HCT116 (cell line): ENCODE results near the gene POU3F1. TPM values are rescaled to one million over a fixed set of nuclear protein-coding genes. Genes with fewer than 3 reads are reported as not detected.

Source experiments
- ATAC-seq: fragments of 200-7000 bp; cut with Tn5 transposase; 2 replicates; pipeline ENCODE4 v1.9.1; 2020; ENCODE audit warnings: mild to moderate bottlenecking, moderate library complexity
- BruUV-seq: library from RNA; stranded (reverse); fragments of 400-500 nt; replicated peaks from 2 replicates; lab custom pipeline; 2021; lab: Mats Ljungman, UMichigan
- CTCF ChIA-PET: fragments of 300-600 bp; sonication (Branson Sonifier 250); formaldehyde crosslinking; loops from one replicate; lab custom pipeline; 2021; ENCODE audit warnings: antibody characterized with exemption; lab: Charles Lee
- POLR2A ChIA-PET: fragments of 300-600, 350-600 bp; sonication (Branson Sonifier 250); formaldehyde crosslinking; loops from one replicate; lab custom pipeline; 2021; ENCODE audit warnings: antibody characterized with exemption; lab: Charles Lee
- RAD21 ChIA-PET, 2 experiments: fragments of 300-600 bp; sonication (Branson Sonifier 250); formaldehyde crosslinking; loops; one replicate each; lab custom pipeline; 2023; ENCODE audit warnings: low total read pairs in 2 of 2; ENCODE audit not compliant: uncharacterized antibody in 2 of 2, unreplicated experiment in 2 of 2, low non-redundant PET in 1 of 2; lab: Charles Lee
- DNase-seq: peaks from one replicate; pipeline ENCODE4 v3.0.0-alpha.2; 2010; ENCODE audit warnings: low read depth, low spot score
- H2AFZ ChIP-seq: fragments of 200-600 bp; shearing (Covaris generic), sonication (generic); 2 replicates; pipeline ENCODE4 v1.6.1; 2017; ENCODE audit warnings: low read depth, mixed run types, mixed read lengths, antibody characterized with exemption, low read length; ENCODE audit not compliant: poor library complexity, severe bottlenecking
- H3K27ac ChIP-seq: 2 replicates; pipeline ENCODE4 v1.5.1; 2012; ENCODE audit warnings: low read depth, low read length
- H3K27me3 ChIP-seq: fragments of 200-600 bp; sonication (generic); 2 replicates; pipeline ENCODE4 v1.6.1; 2016; ENCODE audit warnings: mixed run types, low read length, mixed read lengths; ENCODE audit not compliant: insufficient read depth
- H3K36me3 ChIP-seq, 2 experiments: fragments of 200-500 bp in 1 of 2; fragments of 200-600 bp in 1 of 2; sonication (Bioruptor generic) in 1 of 2; sonication (generic) in 1 of 2; 2 replicates each; pipeline versions ENCODE4 v1.5.1 to v1.6.1; 2014 to 2016; ENCODE audit warnings: low read length in 2 of 2, inconsistent platforms in 1 of 2, mixed read lengths in 1 of 2, mixed run types in 1 of 2; ENCODE audit not compliant: insufficient read depth in 2 of 2, control insufficient read depth in 1 of 2
- H3K4me1 ChIP-seq, 2 experiments: fragments of 200-600 bp in 1 of 2; sonication (generic) in 1 of 2; 2 replicates each; pipeline versions ENCODE4 v1.5.1 to v1.6.1; 2012 to 2017; ENCODE audit warnings: low read length in 2 of 2, inconsistent platforms in 1 of 2, mild to moderate bottlenecking in 1 of 2, mixed read lengths in 1 of 2, mixed run types in 1 of 2, moderate library complexity in 1 of 2; ENCODE audit not compliant: insufficient read depth in 2 of 2, control insufficient read depth in 1 of 2
- H3K4me2 ChIP-seq: fragments of 200-600 bp; sonication (generic); 2 replicates; pipeline ENCODE4 v1.6.1; 2017; ENCODE audit warnings: mixed run types, low read length, mixed read lengths
- H3K4me3 ChIP-seq, 2 experiments: fragments of 200-600 bp in 1 of 2; sonication (generic) in 1 of 2; replicated peaks in 1 of 2; 2 replicates each; pipeline ENCODE4 v1.5.1; 2011 to 2016; ENCODE audit warnings: low read length in 2 of 2, control low read depth in 1 of 2, low read depth in 1 of 2, mild to moderate bottlenecking in 1 of 2, mixed read lengths in 1 of 2, mixed run types in 1 of 2
- H3K79me2 ChIP-seq: fragments of 200-600 bp; sonication (generic); 2 replicates; pipeline ENCODE4 v1.6.1; 2017; ENCODE audit warnings: mild to moderate bottlenecking, mixed run types, low read length, moderate library complexity, mixed read lengths; ENCODE audit not compliant: insufficient read depth
- H3K9ac ChIP-seq: fragments of 200-600 bp; sonication (generic); 2 replicates; pipeline ENCODE4 v1.6.1; 2016; ENCODE audit warnings: low read length, mixed read lengths
- H3K9me2 ChIP-seq: fragments of 200-600 bp; sonication (generic), shearing (Covaris generic); 2 replicates; pipeline ENCODE4 v1.6.1; 2017; ENCODE audit warnings: mixed run types, mild to moderate bottlenecking, moderate library complexity; ENCODE audit not compliant: insufficient read depth
- H3K9me3 ChIP-seq, 2 experiments: fragments of 200-500 bp in 1 of 2; fragments of 200-600 bp in 1 of 2; sonication (Bioruptor generic) in 1 of 2; sonication (generic) in 1 of 2; 2 replicates each; pipeline ENCODE4 v1.6.1; 2014 to 2017; ENCODE audit warnings: low read length in 2 of 2, mixed read lengths in 2 of 2, inconsistent platforms in 1 of 2, low read depth in 1 of 2, mild to moderate bottlenecking in 1 of 2, mixed run types in 1 of 2, moderate library complexity in 1 of 2; ENCODE audit not compliant: control insufficient read depth in 1 of 2, insufficient read depth in 1 of 2
- H4K20me1 ChIP-seq: fragments of 200-600 bp; sonication (generic), shearing (Covaris generic); 2 replicates; pipeline ENCODE4 v1.6.1; 2017; ENCODE audit warnings: mixed run types, mild to moderate bottlenecking, moderate library complexity; ENCODE audit not compliant: insufficient read depth
- ELF1 ChIP-seq: IDR thresholded peaks from 2 replicates; pipeline ENCODE4 v1.6.1; 2012; ENCODE audit warnings: low read depth, borderline replicate concordance
- POLR2AphosphoS5 ChIP-seq: IDR thresholded peaks from 2 replicates; pipeline ENCODE4 v1.6.1; 2011; ENCODE audit warnings: mild to moderate bottlenecking, low read depth, low read length, moderate library complexity
- intact Hi-C: fragments of 100-400 bp; cut with micrococcal nuclease; formaldehyde crosslinking; loops from 2 replicates; pipeline ENCODE4 v1.10.0; 2022
- total RNA-seq: library from RNA; stranded (reverse); gene quantifications from one replicate; pipeline ENCODE4 v1.2.1, GENCODE V29; 2021; ENCODE audit not compliant: unreplicated experiment
- TF ChIP-seq, protein P1 (sequence below): IDR thresholded peaks from 2 replicates; pipeline ENCODE4 v1.6.1; 2011; ENCODE audit warnings: mild to moderate bottlenecking, low read length, moderate library complexity; ENCODE audit not compliant: insufficient replicate concordance; ENCODE audit errors: extremely low read depth
- TF ChIP-seq, protein P2 (sequence below): IDR thresholded peaks from 2 replicates; pipeline ENCODE4 v1.6.1; 2012

Gene POU3F1
- total RNA-seq, 1 experiment from 2014 or later, result not detected

DNA sequence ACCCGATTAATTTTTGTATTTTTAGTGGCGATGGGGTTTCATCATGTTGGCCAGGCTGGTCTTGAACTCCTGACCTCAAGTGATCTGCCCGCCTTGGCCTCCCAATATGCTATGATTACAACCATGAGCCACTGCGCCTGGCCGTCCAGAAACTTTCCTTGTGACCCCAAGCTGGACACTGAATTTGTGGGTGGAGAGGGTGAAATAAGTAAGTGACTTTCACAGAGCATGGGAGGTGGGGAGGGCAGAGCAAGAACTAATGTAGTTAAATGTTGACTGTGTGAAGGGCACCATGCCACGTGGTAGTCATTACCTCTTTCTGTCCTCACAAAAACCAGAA is 36.8 kb downstream of the POU3F1 start:
- Histone ChIP-seq H3K27me3 (no peaks in the 10 kb centered on the region), H3K9me3 (no peaks in the 10 kb centered on the region), H3K4me2 (no peak overlapping the region), H3K4me3 (no peak overlapping the region), H3K36me3 (peaks cover 0 to 5% of the 10 kb centered on the region in 2 experiments; a peak in 1 of 4 replicates), H3K4me1 (peaks cover 21 to 40% of the 10 kb centered on the region in 2 experiments; a peak in 3 of 4 replicates), H2AFZ (no peak overlapping the region), H3K9ac (no peak overlapping the region), H3K27ac (no peak overlapping the region), H3K79me2 (peaks cover 24% of the 10 kb centered on the region), H3K9me2 (no peaks in the 10 kb centered on the region), H4K20me1 (no peaks in the 10 kb centered on the region; the same call in 1 of the 2 replicates)
- BruUV-seq, result no TSS peak
- ATAC-seq (no peak), DNase-seq (no peak)
- intact Hi-C loops, result loop anchor here (5.0 kb wide), 1 partner anchor 538 kb away; the partner anchor contains the start of gene ZC3H12A
- ChIA-PET RAD21 (no interaction called here), POLR2A (no interaction called here), CTCF (interaction anchor here (0.7 kb wide), 1 partner anchor 20 kb away, joined by 4 read pairs; the partner anchor contains the start of gene SF3A3)
- no peak for TF ChIP-seq ELF1
- TF ChIP-seq, protein P1, sequence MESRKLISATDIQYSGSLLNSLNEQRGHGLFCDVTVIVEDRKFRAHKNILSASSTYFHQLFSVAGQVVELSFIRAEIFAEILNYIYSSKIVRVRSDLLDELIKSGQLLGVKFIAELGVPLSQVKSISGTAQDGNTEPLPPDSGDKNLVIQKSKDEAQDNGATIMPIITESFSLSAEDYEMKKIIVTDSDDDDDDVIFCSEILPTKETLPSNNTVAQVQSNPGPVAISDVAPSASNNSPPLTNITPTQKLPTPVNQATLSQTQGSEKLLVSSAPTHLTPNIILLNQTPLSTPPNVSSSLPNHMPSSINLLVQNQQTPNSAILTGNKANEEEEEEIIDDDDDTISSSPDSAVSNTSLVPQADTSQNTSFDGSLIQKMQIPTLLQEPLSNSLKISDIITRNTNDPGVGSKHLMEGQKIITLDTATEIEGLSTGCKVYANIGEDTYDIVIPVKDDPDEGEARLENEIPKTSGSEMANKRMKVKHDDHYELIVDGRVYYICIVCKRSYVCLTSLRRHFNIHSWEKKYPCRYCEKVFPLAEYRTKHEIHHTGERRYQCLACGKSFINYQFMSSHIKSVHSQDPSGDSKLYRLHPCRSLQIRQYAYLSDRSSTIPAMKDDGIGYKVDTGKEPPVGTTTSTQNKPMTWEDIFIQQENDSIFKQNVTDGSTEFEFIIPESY, result no peak
- TF ChIP-seq, protein P2, sequence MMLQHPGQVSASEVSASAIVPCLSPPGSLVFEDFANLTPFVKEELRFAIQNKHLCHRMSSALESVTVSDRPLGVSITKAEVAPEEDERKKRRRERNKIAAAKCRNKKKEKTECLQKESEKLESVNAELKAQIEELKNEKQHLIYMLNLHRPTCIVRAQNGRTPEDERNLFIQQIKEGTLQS, result no peak
- TF ChIP-seq POLR2AphosphoS5, result no peak
